ENCODE data around the gene TSHB.

TSHB gene

GRCh38 chr1:115068826-115069585 lies 39.4 kb downstream of the TSHB start:
- DNase-seq (ENCODE audit: low spot score) (no peak), ATAC-seq (ENCODE audit: low read depth) (peak; percentile 51; the same call in 2 of the 3 replicates)
- no peak overlapping the region for H3K4me3 ChIP-seq (ENCODE audit: severe bottlenecking)
- peaks cover 20% of the 10 kb centered on the region for H3K4me1 ChIP-seq (ENCODE audit: insufficient read depth, poor library complexity, severe bottlenecking)
- no peaks in the 10 kb centered on the region for H3K36me3 ChIP-seq (ENCODE audit: low read depth)
- peak overlapping the region; percentile 55 for H3K27ac ChIP-seq (ENCODE audit: poor library complexity, severe bottlenecking)
- H3K27me3 ChIP-seq (ENCODE audit: insufficient read depth, poor library complexity, severe bottlenecking): no peaks in the 10 kb centered on the region
- TF ChIP-seq CTCF (IDR thresholded peaks at IDR 0.05; ENCODE audit: poor library complexity, severe bottlenecking): peak; percentile 8
- H3K9me3 ChIP-seq (ENCODE audit: severe bottlenecking): no peaks in the 10 kb centered on the region

GRCh38 chr1:115069659-115070308 lies 40.2 kb downstream of the TSHB start:
- Histone ChIP-seq H3K27me3 (ENCODE audit: insufficient read depth, poor library complexity, severe bottlenecking) (no peaks in the 10 kb centered on the region), H3K9me3 (ENCODE audit: severe bottlenecking) (no peaks in the 10 kb centered on the region), H3K4me1 (ENCODE audit: insufficient read depth, poor library complexity, severe bottlenecking) (peaks cover 20% of the 10 kb centered on the region), H3K27ac (ENCODE audit: poor library complexity, severe bottlenecking) (peak overlapping the region; percentile 55), H3K36me3 (ENCODE audit: low read depth) (no peaks in the 10 kb centered on the region), H3K4me3 (ENCODE audit: severe bottlenecking) (no peak overlapping the region)
- DNase-seq (ENCODE audit: low spot score): no peak
- TF ChIP-seq CTCF (IDR thresholded peaks at IDR 0.05; ENCODE audit: poor library complexity, severe bottlenecking): no peak
- peak; percentile 30; the same call in 2 of the 3 replicates for ATAC-seq (ENCODE audit: low read depth)

GRCh38 chr1:115071012-115071664 lies 41.5 kb downstream of the TSHB start:
- Histone ChIP-seq H3K36me3 (ENCODE audit: low read depth) (no peaks in the 10 kb centered on the region), H3K27ac (ENCODE audit: poor library complexity, severe bottlenecking) (no peak overlapping the region), H3K9me3 (ENCODE audit: severe bottlenecking) (no peaks in the 10 kb centered on the region), H3K4me1 (ENCODE audit: insufficient read depth, poor library complexity, severe bottlenecking) (peaks cover 20% of the 10 kb centered on the region), H3K4me3 (ENCODE audit: severe bottlenecking) (no peak overlapping the region), H3K27me3 (ENCODE audit: insufficient read depth, poor library complexity, severe bottlenecking) (no peaks in the 10 kb centered on the region)
- TF ChIP-seq CTCF (IDR thresholded peaks at IDR 0.05; ENCODE audit: poor library complexity, severe bottlenecking): no peak
- no peak for DNase-seq (ENCODE audit: low spot score)
- ATAC-seq (ENCODE audit: low read depth): no peak

- Histone ChIP-seq H3K36me3 (ENCODE audit: low read depth) (no peaks in the 10 kb centered on the region), H3K9me3 (ENCODE audit: severe bottlenecking) (no peaks in the 10 kb centered on the region), H3K27ac (ENCODE audit: poor library complexity, severe bottlenecking) (no peak overlapping the region), H3K27me3 (ENCODE audit: insufficient read depth, poor library complexity, severe bottlenecking) (no peaks in the 10 kb centered on the region), H3K4me3 (ENCODE audit: severe bottlenecking) (no peak overlapping the region), H3K4me1 (ENCODE audit: insufficient read depth, poor library complexity, severe bottlenecking) (peaks cover 10% of the 10 kb centered on the region)
- DNase-seq (ENCODE audit: low spot score) (no peak), ATAC-seq (ENCODE audit: low read depth) (no peak)
- no peak for TF ChIP-seq CTCF (IDR thresholded peaks at IDR 0.05; ENCODE audit: poor library complexity, severe bottlenecking)
Measured at GRCh38 chr1:115073298-115074087, 43.9 kb downstream of the TSHB start.
